Renal pelvis (tissue), 4 donors: ENCODE data around the gene LCN2. TPM values are rescaled to one million over a fixed set of nuclear protein-coding genes. Genes with fewer than 3 reads are reported as not detected.
A peak's percentile ranks its signal among the peaks of the same experiment; 100 is the strongest.

Experiments
- DNase-seq: peaks from one replicate; pipeline ENCODE4 v3.0.0-alpha.2; 2013
- polyA plus RNA-seq, 3 donors: library from polyadenylated mRNA; unstranded; fragments of 120-200 nt; gene quantifications; one replicate each; pipeline ENCODE4 v1.2.1, GENCODE V29; 2013; ENCODE audit not compliant: insufficient read length in 3 of 3

The LCN2 gene
- polyA plus RNA-seq, 3 donors, result 0.49 to 1.2 (median 0.78) TPM

DNA sequence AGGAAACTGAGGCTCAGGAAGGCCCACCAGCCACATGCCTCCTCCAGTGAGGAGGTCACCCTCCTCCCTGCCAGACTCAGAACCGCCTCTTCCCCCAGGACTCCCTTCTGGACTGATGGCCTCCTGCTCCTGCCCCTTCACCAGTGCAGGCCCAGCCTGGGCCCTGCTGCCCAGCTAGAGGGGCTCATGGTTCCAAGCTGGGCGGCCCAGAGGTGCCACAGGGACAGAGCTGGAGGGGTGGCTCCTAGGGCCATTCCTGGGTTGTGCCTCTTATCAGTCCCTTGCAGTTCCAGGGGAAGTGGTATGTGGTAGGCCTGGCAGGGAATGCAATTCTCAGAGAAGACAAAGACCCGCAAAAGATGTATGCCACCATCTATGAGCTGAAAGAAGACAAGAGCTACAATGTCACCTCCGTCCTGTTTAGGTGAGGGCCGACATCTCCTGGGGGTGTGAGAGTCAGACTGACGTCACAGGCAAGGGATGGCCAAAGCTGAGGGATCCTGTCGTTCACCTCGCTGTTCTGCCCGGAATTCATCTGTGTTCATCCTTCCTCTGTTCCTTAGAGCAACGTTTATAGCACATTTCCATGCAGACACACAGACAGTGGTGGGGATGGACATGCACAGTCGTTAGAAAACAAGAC lies 819 bp downstream of the LCN2 start:
- DNase-seq, result no peak

DNA sequence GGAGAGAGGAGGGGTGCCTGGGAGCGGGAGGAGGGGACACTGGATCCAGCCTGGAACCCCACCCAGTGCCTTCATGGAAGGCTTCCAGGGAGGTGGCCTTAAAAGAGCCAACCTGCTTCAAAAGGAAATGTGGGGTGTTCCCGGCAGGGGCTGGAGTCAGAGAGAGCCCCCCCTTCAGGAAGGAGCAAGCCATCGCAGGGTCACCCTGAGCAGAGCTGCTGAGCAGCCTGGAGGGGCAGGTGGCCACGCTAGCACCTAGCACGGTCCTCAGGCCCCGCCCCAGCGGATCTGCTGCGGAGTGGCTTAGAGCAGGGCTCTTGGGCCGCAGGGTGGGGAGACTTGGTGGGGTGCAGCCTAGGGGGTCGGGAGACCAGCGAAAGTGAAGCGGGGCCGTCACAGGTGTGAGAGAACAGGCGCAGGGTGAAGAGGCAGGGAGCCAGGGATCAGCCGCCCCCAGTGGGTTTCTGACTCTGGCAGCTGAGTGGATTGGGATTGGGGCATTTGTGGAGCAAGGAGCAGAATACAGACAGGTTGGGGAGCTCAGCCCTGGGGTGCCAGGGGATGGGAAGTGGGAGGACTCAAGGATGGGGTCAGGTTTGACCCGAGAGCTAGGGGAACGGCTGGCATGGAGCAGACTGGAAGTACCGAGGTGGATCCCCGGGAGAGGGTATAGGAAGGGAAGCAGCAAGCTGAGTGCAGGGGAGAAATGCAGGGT lies 1.5 kb downstream of the LCN2 start:
- DNase-seq, result no peak

DNA sequence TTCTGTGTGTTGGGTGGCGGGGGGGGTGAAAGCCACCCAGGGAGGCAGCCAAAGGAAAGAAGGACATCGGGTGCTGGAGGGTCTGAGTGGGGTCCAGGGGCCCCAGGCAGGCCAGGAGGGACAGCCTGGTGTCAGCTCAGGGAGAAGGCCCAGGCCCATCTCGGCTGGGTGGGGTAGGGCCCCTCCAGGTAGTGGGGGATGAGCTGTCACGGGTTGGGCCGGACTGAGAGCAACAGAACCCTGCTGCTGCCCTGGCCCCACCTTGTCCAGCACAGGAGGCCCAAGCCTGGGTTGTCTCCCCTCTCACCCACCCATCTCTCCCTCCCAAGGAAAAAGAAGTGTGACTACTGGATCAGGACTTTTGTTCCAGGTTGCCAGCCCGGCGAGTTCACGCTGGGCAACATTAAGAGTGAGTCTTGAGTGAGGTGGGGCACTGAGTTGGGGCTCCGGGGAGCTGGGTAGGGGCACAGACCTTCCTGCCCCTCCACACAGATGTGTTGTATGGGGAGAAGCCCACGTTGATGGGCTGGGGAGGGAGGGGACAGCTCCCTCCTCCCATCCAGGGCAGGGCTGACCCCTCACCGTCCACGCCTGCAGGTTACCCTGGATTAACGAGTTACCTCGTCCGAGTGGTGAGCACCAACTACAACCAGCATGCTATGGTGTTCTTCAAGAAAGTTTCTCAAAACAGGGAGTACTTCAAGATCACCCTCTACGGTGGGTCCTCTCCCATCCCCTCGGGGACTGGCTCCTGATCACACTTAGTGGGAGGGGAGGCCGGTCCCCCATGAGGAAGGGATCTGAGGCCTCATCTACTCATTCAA lies 2.3 kb downstream of the LCN2 start:
- no peak for DNase-seq

DNA sequence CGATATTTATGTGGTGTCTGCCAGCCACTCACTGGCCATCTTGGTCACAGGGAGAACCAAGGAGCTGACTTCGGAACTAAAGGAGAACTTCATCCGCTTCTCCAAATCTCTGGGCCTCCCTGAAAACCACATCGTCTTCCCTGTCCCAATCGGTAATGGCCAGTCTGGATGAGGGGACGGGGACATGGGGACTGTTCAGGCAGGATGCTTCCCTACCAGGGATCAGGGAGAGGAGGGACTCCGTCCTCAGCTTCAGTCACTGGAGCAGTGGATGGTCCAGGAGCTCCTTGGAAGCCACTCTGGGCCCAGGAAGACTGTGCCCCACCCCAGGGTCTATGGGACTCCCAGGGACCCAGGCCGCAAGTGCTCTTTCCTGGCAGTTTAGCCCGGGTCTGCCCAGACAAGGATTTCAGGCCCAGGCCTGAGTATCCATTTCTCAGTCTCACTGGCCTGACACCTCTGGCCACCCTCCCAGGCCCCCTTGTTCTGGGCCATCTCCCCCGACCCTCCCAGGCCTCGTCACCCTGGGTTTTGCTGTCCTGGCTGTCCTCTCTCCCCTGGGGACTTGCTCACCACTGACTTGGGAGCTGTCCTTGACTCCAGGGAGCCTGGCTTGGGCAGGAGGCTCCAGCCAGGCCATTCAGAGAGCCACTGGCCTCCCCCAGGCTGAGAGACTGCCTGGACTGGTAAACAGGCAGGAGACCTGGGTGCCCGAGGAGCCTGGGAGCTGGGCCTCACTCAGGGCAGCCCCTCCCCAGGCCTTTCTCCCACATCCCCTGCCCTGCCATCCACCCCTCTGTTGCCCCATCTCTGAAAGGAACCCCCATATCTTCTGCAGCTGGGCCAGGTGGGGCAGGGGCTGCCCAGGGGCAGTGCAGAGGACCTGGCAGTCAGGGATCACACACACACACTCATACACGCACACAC lies 3.1 kb downstream of the LCN2 start:
- DNase-seq, result no peak

DNA sequence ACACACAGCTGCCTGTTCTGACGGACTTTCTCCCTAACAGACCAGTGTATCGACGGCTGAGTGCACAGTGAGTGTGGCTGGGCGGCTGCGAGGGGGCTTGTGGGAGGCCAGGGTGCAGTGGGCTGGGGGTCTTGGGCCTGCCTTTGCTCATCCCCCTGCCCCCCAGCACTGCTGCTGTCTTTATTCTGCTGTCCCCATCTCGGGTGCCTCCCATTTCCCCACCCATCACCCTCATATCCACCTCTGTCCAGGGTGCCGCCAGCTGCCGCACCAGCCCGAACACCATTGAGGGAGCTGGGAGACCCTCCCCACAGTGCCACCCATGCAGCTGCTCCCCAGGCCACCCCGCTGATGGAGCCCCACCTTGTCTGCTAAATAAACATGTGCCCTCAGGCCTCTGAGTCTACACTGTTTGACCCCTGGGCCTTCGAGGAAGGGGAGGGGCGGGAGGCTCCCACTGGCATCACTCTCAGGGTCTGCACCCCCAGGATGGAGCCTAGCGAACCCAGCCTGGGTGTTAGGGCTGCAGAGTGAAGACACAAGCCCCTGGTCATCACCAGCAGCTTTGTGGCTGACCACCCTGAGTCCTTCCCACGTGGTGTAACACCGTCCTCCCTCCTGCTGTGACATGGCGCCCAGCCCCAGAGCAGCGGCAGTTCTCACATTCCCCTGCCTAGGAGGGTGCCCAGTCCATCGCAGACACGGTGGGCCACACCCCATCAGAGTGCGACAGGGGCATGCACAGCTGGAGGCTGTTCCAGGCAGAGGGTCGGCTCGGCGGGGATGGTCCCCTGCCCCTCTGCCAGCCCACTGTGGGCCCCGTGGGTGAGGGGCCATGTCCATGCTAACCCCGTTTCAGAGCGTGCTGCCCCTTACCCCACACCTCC lies 4.0 kb downstream of the LCN2 start:
- DNase-seq, result no peak

DNA sequence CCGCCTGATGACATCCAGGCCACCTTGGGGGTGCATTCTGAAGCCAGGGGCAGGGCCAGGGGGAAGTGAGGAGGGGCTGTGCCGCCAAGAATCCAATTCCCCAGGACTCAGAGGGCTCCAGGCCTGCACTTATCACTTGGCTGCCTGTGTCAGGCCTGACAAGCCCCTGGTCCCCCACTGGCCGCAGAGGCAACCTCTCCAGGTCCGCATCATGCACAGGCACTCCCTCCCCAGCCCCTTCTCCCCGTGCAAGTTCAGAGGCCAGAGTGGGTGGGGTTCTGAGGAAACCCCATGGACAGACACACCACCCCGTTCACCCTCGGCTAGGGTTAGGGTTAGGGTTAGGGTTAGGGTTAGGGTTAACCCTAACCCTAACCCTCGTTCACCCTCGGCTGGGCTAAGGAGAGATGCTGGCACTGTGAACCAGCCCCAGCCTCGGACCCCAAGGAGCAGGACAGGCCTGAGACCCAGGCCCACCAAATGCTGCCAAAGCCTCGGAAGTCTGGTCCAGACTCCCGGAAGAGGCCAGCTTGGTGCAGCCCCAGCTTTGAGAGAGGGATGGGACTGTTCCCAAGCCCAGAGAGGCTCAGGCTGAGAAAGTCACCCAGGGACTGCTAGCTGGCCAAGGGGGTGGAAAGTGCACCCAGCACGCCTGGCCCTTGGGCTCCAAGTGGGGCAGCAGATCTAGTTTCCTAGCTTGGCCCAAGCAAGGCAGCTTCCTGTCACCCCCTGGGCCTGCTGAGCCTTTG lies 4.9 kb downstream of the LCN2 start:
- DNase-seq, result no peak

DNA sequence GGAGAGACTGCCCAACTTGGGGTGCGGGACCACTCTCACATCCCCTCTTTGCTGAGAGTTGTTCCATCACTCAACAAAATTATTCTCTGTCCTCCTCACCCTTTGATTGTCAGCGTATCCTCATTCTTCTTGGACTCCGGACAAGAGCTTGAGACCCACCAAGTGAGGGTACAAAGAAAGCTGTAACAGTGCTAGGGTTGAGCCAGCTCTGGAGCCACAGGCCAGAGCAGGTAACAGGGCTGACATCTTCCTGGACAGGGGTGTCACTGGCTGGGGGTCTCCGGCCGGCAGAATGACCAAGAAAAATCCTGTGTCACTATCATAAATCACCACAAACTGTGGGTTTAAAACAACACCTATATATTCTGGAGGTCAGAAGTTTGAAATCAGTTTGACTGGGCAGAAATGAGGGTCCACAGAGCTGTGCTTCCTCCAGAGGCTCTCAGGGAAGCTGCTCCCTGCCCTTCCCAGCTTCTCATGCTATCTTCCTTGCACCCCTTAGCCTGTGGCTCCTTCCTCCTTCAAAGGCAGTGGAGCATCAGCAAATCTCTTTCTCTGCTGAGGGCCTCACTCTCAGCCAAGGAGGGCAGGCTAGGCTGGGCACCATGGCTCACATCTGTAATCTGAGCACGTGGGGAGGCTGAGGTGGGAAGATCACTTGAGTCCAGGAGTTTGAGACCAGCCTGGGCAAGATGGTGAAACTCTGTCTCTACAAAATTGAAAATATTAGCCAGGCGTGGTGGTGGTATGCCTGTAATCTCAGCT lies 6.7 kb downstream of the LCN2 start:
- DNase-seq, result no peak

DNA sequence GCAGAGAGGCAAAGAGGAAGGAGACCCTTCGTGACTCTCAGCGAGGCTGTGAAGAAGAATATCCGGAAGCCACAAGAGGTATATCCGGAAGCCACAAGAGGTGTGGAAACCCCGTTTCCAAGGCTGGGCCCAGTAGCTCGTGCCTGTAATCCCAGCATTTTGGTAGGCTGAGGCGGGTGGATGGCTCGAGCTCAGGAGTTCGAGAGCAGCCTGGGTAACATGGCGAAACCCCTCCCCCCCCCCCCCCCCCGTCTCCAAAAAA lies 10.2 kb downstream of the LCN2 start:
- no peak for DNase-seq

DNA sequence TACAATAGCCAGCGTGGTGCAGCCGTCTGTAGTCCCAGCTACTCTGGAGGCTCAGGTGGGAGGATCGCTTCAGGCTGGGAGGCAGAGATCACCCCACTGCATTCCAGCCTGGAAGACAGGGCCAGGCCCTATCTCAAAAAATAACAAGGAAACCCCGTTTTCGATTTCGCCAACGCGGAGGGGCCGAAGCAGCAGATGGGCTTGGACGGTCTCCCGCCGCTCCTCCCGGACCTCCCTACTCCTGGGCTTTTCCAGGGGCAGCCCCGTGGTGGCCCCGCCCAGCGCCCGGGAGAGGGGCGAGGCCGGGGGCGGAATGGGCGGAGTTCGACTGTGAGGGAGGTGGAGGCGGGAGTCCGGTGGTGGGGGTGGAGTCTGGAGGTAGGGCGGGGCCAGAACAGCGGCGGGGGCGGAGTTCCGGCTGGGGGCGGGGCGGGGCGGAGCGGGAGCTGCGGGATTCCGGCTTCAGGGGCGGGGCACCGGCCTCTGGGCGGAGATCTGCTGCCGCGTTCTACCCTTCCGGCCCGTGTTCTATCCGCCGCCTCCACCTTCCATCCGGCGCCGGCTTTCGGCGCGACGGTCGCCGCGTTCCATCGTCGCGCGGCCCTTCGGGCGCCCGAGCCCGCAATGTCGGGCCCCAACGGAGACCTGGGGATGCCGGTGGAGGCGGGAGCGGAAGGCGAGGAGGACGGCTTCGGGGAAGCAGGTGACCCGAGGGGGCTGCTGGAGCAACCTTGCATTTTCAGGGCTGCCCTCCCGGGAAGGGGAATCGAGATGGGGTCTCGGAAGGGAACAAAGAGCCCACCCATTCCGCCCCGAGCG lies 10.7 kb downstream of the LCN2 start, which contains the start of gene BBLN:
Gene BBLN (plus strand): TSS at position 482 of the 819 bp plus-strand sequence. CDS start 143 bp downstream, at position 625.
- DNase-seq, result peak; percentile 95

DNA sequence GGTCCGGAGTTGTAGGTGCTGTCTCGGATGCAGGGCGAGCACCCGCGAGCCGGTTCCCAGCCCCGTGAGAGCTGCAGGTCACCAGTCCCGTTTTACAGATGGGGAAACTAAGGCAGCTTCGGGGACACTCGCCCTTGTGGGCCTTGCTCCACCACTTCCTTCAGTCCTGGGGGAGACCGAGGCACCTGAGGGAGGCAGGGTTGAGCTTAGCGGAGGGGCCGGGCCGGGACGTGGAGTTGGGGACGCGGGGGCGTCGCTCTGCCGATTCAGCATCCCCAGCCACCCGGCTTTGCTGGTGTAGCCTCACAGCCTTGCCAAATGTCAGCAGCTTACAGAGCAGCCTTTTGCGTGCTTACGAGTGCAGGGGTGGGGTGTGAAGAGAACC lies 11.3 kb downstream of the LCN2 start:
- DNase-seq, result no peak

DNA sequence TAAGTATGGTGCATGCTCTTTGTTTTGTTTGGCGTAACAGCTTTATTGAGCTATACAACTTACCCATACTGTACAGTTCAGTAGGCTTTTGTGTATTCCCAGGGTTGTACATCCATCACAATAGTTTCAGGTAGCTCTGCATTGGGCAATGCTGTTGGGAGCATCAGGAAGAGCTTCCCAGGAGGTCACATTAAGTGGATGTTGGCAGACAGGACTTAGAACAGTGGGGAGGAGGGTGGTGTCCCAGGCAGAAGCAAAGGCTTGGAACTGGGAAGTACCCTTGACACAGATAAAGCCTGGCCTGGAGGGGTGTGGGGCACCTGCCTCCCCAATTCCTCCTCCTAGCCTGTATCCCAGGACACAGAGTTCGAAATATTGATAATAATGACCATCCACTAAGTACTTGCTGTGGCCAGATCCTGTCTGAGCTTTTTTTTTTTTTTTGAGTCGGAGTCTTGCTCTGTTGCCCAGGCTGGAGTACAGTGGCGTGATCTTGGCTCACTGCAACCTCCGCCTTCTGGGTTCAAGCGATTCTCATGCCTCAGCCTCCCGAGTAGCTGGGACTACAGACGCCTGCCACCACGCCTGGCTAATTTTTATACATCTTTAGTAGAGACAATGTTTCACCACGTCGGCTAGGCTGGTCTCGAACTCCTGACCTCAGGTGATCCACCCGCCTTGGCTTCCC lies 12.1 kb downstream of the LCN2 start:
- no peak for DNase-seq

DNA sequence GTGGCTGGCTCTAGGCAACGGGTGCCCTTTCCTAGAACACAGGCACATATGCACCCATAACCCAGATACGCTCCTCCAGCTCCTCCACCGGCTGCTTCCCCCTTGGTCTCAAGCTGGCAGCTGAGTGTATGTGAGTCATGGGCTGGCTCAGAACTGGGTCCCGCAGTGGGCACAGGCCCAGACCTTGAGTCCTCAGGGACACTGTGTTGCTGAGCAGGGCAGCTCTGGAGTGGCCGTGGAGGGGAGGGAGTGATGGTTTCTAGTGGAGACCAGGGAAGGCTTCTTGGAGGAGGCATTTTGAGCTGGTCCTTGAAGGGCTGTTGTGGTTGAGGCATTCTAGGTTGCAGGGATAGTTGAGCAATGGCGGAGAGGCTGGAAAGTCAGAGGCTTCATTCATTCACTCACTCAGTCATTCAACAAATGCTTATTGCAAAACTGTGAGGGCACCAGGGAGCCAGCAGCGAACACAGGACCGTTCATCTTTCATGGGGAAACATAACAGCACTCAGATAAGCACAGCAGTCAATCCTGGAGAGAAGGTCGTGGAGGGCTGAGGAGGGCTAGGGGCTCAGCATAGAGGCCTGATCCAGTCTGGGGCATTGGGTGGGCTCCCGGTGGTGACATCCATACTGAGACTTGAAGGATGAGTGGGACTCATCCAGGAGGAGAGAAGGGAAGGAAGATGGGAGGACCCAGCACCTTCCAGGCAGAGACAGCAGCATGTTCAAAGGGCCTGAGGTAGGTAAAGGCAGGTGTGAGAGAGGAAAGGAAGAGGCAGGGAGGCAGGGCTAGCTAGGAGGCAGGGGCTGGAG lies 13.2 kb downstream of the LCN2 start:
- DNase-seq, result no peak

DNA sequence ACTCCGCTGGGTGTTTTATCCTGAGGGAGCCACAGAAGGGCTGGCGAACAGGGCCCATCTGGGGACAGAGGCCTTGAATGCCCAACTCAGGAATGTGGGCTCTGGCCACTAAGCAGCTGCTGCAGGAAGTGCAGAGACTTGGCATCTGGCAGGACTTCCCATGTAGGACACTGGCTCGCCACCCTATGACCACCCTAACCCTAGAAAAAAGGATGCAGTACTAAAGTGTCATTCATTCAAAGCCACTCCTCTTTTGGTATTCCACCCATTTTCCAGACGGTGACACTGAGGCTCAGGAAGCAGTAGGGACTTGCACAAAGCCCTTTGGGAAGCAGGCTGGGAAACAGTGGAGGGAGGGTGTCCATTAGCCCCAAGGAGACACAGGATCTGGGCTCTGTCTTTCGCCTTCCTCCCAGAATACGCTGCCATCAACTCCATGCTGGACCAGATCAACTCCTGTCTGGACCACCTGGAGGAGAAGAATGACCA lies 13.8 kb downstream of the LCN2 start:
- DNase-seq, result no peak

DNA sequence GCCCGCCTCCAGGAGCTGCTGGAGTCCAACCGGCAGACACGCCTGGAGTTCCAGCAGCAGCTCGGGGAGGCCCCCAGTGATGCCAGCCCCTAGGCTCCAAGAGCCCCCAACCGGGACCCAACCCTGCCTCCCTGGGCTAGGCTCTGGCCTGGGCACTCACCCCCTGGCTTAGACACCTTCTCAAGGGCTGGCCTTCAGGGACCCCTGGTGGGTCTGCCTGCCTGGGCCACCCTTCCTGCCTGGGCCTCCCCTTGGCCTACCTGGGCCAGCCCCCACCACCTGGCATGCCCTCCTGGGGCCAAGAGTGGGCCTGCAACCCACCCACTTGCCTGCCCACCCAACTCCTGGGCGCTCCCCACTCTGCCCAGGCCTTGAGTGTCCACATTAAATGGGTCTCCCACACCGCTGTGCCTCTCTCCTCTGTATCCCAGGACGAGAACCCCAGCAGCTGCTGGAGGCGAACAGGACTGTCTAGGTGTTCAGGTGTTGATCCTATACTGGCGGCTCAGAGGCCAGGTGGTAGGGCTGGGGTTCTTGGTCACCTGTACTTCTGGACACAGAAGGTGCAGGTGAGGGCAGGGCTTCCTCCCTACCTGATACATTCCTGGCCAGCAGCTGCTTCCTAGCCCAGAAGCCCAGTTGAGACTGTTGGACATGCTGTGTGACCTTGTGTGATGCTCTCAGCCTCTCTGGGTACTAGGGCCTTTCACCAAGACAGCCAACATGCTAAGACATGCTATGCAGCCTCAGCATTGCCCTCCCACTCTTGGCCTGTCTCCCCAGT lies 14.5 kb downstream of the LCN2 start:
- DNase-seq, result no peak

DNA sequence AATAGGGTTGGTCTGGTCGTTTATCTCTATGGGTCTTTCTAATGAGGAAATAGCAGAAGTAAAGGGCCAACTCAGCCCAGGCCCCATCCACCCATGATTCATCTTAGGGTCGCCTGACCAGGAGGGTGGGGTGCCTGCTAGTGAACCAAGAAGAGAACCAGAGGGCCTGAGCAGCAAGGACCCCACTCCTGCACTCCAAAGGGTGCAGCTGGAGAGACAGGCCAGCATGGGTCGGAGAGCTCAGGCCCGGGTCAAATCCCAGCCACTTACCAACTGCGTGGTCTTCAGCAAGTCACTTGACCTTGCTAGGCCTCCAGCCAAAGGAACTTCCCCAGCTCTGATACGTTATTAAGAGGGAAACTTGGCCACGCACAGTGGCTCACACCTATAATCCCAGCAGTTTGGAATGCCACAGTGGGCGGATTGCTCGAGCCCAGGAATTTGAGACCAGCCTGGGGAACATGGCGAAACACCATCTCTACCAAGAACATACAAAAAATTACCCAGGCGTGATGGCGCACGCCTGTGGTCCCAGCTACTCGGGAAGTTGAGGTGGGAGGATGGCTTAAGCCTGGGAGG lies 15.1 kb downstream of the LCN2 start:
- DNase-seq, result no peak

DNA sequence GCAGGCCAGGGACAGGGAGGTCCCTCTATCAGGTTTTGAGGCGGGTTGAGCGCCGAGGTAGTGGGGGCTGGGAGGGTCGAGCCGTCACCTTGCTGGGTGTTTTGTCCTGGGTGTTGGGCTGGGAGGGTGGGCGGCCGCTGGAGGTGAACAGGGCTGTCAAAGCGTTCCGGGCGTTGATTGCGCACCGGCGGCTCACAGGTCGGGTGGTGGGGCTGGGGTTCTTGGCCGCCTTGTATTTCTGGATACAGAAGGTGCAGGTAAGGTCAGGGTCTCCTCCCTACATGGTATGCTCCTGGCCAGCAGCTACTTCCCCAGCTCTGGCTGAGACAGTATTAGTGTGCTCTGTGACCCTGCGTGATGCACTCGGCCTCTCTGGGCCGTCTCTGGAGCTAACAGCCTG lies 16.9 kb downstream of the LCN2 start:
- no peak for DNase-seq
